Neural cell (in vitro differentiated cells): ENCODE data around the gene PIP4K2A. TPM values are rescaled to one million over a fixed set of nuclear protein-coding genes. Genes with fewer than 3 reads are reported as not detected.

Experiments used
- H2AFZ ChIP-seq: fragments of 200-600, 300-800 bp; sonication (generic), shearing (Covaris generic); 2 replicates; pipeline ENCODE4 v1.6.0; 2014; ENCODE audit warnings: low read depth, mild to moderate bottlenecking, antibody characterized with exemption, low read length, moderate library complexity
- H3F3A ChIP-seq: fragments of 200-600 bp; shearing (Covaris generic); 2 replicates; pipeline ENCODE4 v1.6.1; 2016; ENCODE audit warnings: mild to moderate bottlenecking, moderate library complexity, mixed read lengths, antibody characterized with exemption, low read length; ENCODE audit not compliant: insufficient read depth, poor library complexity, severe bottlenecking
- H3K27ac ChIP-seq: fragments of 200-600, 300-800 bp; sonication (generic), shearing (Covaris generic); 2 replicates; pipeline ENCODE4 v1.5.1; 2014; ENCODE audit warnings: mild to moderate bottlenecking, low read length, moderate library complexity
- H3K27me3 ChIP-seq: fragments of 300-800, 200-600 bp; sonication (generic), shearing (Covaris generic); 2 replicates; pipeline ENCODE4 v1.6.0; 2014; ENCODE audit warnings: mild to moderate bottlenecking, low read depth, low read length, moderate library complexity; ENCODE audit not compliant: insufficient read depth
- H3K36me3 ChIP-seq: fragments of 300-800, 200-600 bp; sonication (generic), shearing (Covaris generic); 2 replicates; pipeline ENCODE4 v1.5.1; 2014; ENCODE audit warnings: mild to moderate bottlenecking, antibody characterized with exemption, low read length, moderate library complexity; ENCODE audit not compliant: insufficient read depth
- H3K4me2 ChIP-seq: fragments of 300-800, 200-600 bp; sonication (generic), shearing (Covaris generic); 2 replicates; pipeline ENCODE4 v1.6.0; 2014; ENCODE audit warnings: mild to moderate bottlenecking, low read length
- H3K4me3 ChIP-seq: fragments of 300-800, 200-600 bp; sonication (generic), shearing (Covaris generic); 2 replicates; pipeline ENCODE4 v1.5.1; 2014; ENCODE audit warnings: mild to moderate bottlenecking, low read length, moderate library complexity
- H3K79me2 ChIP-seq: fragments of 200-600 bp; shearing (Covaris generic); replicated peaks from 2 replicates; pipeline ENCODE4 v1.6.0; 2014; ENCODE audit warnings: mild to moderate bottlenecking, low read length, moderate library complexity; ENCODE audit not compliant: insufficient read depth
- H3K9ac ChIP-seq: fragments of 300-800, 200-600 bp; sonication (generic), shearing (Covaris generic); 2 replicates; pipeline ENCODE4 v1.6.1; 2016; ENCODE audit warnings: mild to moderate bottlenecking, low read length, mixed read lengths
- H3K9me2 ChIP-seq: fragments of 200-600 bp; shearing (Covaris generic); 2 replicates; pipeline ENCODE4 v1.6.1; 2016; ENCODE audit warnings: mild to moderate bottlenecking, low read length, mixed read lengths; ENCODE audit not compliant: insufficient read depth
- H3K9me3 ChIP-seq: fragments of 200-600, 300-800 bp; sonication (generic), shearing (Covaris generic); 2 replicates; pipeline ENCODE4 v1.6.1; 2016; ENCODE audit warnings: mild to moderate bottlenecking, mixed run types, low read length, moderate library complexity, mixed read lengths
- H4K20me1 ChIP-seq: fragments of 200-600 bp; shearing (Covaris generic); 2 replicates; pipeline ENCODE4 v1.6.1; 2016; ENCODE audit warnings: mild to moderate bottlenecking, mixed run types; ENCODE audit not compliant: insufficient read depth
- EP300 ChIP-seq: fragments of 450-650 bp; conservative IDR thresholded peaks from 2 replicates; pipeline ENCODE4 v1.6.1; 2014; ENCODE audit warnings: antibody characterized with exemption, mild to moderate bottlenecking, moderate library complexity; ENCODE audit not compliant: poor library complexity, severe bottlenecking
- EZH2 ChIP-seq: fragments of 200-600, 300-800 bp; shearing (Covaris generic), sonication (generic); IDR thresholded peaks from 2 replicates; pipeline ENCODE4 v1.6.1; 2014; ENCODE audit warnings: antibody characterized with exemption, low read length, borderline replicate concordance, mild to moderate bottlenecking; ENCODE audit not compliant: insufficient read depth, poor library complexity, severe bottlenecking
- MXI1 ChIP-seq: fragments of 450-650 bp; conservative IDR thresholded peaks from 2 replicates; pipeline ENCODE4 v1.6.1; 2014; ENCODE audit warnings: antibody characterized with exemption, mild to moderate bottlenecking; ENCODE audit not compliant: poor library complexity, severe bottlenecking
- POLR2AphosphoS5 ChIP-seq: IDR thresholded peaks from 2 replicates; pipeline ENCODE4 v1.6.1; 2012
- RAD21 ChIP-seq: fragments of 450-650 bp; conservative IDR thresholded peaks from 2 replicates; pipeline ENCODE4 v1.6.1; 2014; ENCODE audit warnings: antibody characterized with exemption, mild to moderate bottlenecking, moderate library complexity
- SMC3 ChIP-seq: fragments of 450-650 bp; conservative IDR thresholded peaks from 2 replicates; pipeline ENCODE4 v1.6.1; 2014; ENCODE audit warnings: antibody characterized with exemption, mild to moderate bottlenecking, moderate library complexity; ENCODE audit not compliant: poor library complexity
- TAF1 ChIP-seq: IDR thresholded peaks from 2 replicates; pipeline ENCODE4 v1.6.1; 2012; ENCODE audit warnings: low read depth
- polyA plus RNA-seq: library from polyadenylated mRNA; depleted of rRNA; stranded (reverse); fragments of >200 nt; gene quantifications from 2 replicates; pipeline ENCODE4 v1.2.3, GENCODE V29; 2014
- TF ChIP-seq, protein P1 (sequence below): fragments of 450-650 bp; IDR thresholded peaks from 2 replicates; pipeline ENCODE4 v1.5.1; 2014; ENCODE audit warnings: antibody characterized with exemption, mild to moderate bottlenecking, moderate library complexity; ENCODE audit not compliant: poor library complexity, severe bottlenecking
- TF ChIP-seq, protein P2 (sequence below): IDR thresholded peaks from 2 replicates; pipeline ENCODE4 v1.6.1; 2012; ENCODE audit warnings: borderline replicate concordance

PIP4K2A gene
- polyA plus RNA-seq, 1 donor from 2014 or later = 12.6 TPM

DNA sequence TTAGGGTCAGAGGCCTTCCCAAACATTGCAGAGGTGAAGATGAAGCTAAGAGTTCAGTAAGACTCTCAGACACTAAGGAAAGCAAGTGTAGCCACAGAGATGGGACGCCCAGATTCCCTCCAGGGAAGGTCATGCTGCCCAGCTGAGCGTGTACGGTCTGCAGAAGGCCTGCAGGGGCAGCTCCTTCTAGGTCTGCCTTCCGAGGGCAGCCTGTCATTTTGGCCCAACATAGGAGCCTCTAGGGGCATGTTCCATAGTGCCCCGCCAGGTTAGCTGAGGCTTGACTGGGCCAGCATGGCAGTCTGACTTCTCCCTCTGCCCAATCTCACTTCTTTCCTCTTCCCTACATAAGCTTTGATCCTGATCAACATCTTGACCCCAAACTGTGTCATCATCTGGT lies 130.7 kb downstream of the PIP4K2A start:
- H4K20me1 ChIP-seq = no peaks in the 10 kb centered on the region
- H3K79me2 ChIP-seq = no peaks in the 10 kb centered on the region
- H3K9me3 ChIP-seq = no peaks in the 10 kb centered on the region
- no peaks in the 10 kb centered on the region for H3K27me3 ChIP-seq
- H2AFZ ChIP-seq = no peak overlapping the region
- H3K9me2 ChIP-seq = no peaks in the 10 kb centered on the region
- no peak overlapping the region for H3K27ac ChIP-seq
- peaks cover 7% of the 10 kb centered on the region for H3F3A ChIP-seq
- no peak overlapping the region for H3K9ac ChIP-seq
- TF ChIP-seq, protein P1, sequence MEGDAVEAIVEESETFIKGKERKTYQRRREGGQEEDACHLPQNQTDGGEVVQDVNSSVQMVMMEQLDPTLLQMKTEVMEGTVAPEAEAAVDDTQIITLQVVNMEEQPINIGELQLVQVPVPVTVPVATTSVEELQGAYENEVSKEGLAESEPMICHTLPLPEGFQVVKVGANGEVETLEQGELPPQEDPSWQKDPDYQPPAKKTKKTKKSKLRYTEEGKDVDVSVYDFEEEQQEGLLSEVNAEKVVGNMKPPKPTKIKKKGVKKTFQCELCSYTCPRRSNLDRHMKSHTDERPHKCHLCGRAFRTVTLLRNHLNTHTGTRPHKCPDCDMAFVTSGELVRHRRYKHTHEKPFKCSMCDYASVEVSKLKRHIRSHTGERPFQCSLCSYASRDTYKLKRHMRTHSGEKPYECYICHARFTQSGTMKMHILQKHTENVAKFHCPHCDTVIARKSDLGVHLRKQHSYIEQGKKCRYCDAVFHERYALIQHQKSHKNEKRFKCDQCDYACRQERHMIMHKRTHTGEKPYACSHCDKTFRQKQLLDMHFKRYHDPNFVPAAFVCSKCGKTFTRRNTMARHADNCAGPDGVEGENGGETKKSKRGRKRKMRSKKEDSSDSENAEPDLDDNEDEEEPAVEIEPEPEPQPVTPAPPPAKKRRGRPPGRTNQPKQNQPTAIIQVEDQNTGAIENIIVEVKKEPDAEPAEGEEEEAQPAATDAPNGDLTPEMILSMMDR = no peak
- TF ChIP-seq MXI1 (no peak), TAF1 (no peak), SMC3 (no peak), POLR2AphosphoS5 (no peak), RAD21 (no peak), EP300 (no peak), EZH2 (no peak)
- TF ChIP-seq, protein P2, sequence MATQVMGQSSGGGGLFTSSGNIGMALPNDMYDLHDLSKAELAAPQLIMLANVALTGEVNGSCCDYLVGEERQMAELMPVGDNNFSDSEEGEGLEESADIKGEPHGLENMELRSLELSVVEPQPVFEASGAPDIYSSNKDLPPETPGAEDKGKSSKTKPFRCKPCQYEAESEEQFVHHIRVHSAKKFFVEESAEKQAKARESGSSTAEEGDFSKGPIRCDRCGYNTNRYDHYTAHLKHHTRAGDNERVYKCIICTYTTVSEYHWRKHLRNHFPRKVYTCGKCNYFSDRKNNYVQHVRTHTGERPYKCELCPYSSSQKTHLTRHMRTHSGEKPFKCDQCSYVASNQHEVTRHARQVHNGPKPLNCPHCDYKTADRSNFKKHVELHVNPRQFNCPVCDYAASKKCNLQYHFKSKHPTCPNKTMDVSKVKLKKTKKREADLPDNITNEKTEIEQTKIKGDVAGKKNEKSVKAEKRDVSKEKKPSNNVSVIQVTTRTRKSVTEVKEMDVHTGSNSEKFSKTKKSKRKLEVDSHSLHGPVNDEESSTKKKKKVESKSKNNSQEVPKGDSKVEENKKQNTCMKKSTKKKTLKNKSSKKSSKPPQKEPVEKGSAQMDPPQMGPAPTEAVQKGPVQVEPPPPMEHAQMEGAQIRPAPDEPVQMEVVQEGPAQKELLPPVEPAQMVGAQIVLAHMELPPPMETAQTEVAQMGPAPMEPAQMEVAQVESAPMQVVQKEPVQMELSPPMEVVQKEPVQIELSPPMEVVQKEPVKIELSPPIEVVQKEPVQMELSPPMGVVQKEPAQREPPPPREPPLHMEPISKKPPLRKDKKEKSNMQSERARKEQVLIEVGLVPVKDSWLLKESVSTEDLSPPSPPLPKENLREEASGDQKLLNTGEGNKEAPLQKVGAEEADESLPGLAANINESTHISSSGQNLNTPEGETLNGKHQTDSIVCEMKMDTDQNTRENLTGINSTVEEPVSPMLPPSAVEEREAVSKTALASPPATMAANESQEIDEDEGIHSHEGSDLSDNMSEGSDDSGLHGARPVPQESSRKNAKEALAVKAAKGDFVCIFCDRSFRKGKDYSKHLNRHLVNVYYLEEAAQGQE = no peak
- H3K36me3 ChIP-seq = peaks cover 4% of the 10 kb centered on the region
- no peak overlapping the region for H3K4me3 ChIP-seq
- no peak overlapping the region for H3K4me2 ChIP-seq

DNA sequence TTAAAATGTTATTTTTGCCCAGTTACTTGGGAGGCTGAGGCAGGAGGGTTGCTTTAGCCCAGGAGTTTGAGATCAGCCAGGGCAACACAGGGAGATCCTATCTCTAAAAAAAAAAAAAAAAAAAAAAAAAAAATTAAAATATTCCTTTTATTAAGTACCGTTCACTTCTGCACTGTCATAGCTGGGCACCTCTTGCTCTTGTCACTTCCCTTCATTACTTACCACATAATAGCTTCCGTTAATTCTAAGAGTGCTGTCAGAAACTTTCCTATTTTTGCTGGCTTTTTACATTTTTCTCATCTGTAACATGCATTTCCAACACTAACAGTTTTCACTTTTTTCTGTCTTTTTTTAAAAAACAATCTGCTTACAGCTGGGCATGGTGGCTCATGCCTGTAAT lies 132.9 kb downstream of the PIP4K2A start:
- Histone ChIP-seq H3K4me3 (no peak overlapping the region), H3K79me2 (no peaks in the 10 kb centered on the region), H3K9me3 (no peaks in the 10 kb centered on the region), H3K4me2 (no peak overlapping the region), H2AFZ (no peak overlapping the region), H3K9me2 (no peaks in the 10 kb centered on the region), H3F3A (peaks cover 7% of the 10 kb centered on the region), H4K20me1 (no peaks in the 10 kb centered on the region), H3K27ac (no peak overlapping the region), H3K36me3 (no peaks in the 10 kb centered on the region), H3K27me3 (no peaks in the 10 kb centered on the region), H3K9ac (no peak overlapping the region)
- TF ChIP-seq SMC3 = no peak
- TF ChIP-seq, protein P1 = no peak
- TF ChIP-seq TAF1 = no peak
